GM23338 (cell line): ENCODE data around the gene DMRTB1. TPM values are rescaled to one million over a fixed set of nuclear protein-coding genes. Genes with fewer than 3 reads are reported as not detected.

ENCODE experiments used
- ATAC-seq: fragments of 200-7000 bp; cut with Tn5 transposase; 3 replicates; pipeline ENCODE4 v1.9.1; 2020
- DNase-seq: peaks from one replicate; pipeline ENCODE4 v3.0.0-alpha.2; 2015; ENCODE audit warnings: low spot score
- H2AFZ ChIP-seq: fragments of 200-600 bp; sonication (generic); 2 replicates; pipeline ENCODE4 v1.8.0; 2016; ENCODE audit warnings: antibody characterized with exemption, mild to moderate bottlenecking, moderate library complexity
- H3F3A ChIP-seq: fragments of 200-600 bp; sonication (generic); replicated peaks from 2 replicates; pipeline ENCODE4 v1.8.0; 2017; ENCODE audit warnings: antibody characterized with exemption, mixed run types, low read depth
- H3K27ac ChIP-seq: fragments of 200-600 bp; sonication (generic); 2 replicates; pipeline ENCODE4 v1.6.1; 2016; ENCODE audit warnings: low read depth
- H3K27me3 ChIP-seq: fragments of 200-600 bp; sonication (generic); 2 replicates; pipeline ENCODE4 v1.8.0; 2016; ENCODE audit warnings: mild to moderate bottlenecking, mixed run types, moderate library complexity; ENCODE audit not compliant: insufficient read depth
- H3K36me3 ChIP-seq: fragments of 200-600 bp; sonication (generic); 2 replicates; pipeline ENCODE4 v1.8.0; 2016; ENCODE audit warnings: mild to moderate bottlenecking; ENCODE audit not compliant: insufficient read depth
- H3K4me1 ChIP-seq: fragments of 200-600 bp; sonication (generic); 2 replicates; pipeline ENCODE4 v1.8.0; 2016; ENCODE audit warnings: mild to moderate bottlenecking, moderate library complexity; ENCODE audit not compliant: insufficient read depth
- H3K4me2 ChIP-seq: fragments of 200-600 bp; sonication (generic); 2 replicates; pipeline ENCODE4 v1.7.1; 2017; ENCODE audit warnings: mixed run types
- H3K4me3 ChIP-seq: fragments of 200-600 bp; sonication (generic); 2 replicates; pipeline ENCODE4 v1.6.1; 2016; ENCODE audit warnings: mixed run types
- H3K79me2 ChIP-seq: fragments of 200-600 bp; sonication (generic); replicated peaks from 2 replicates; pipeline ENCODE4 v1.8.0; 2017; ENCODE audit warnings: mild to moderate bottlenecking; ENCODE audit not compliant: insufficient read depth
- H3K9me2 ChIP-seq: fragments of 200-600 bp; sonication (generic); 2 replicates; pipeline ENCODE4 v1.8.0; 2017; ENCODE audit not compliant: insufficient read depth
- H4K20me1 ChIP-seq: fragments of 200-600 bp; sonication (generic); replicated peaks from 2 replicates; pipeline ENCODE4 v1.8.0; 2017; ENCODE audit warnings: mild to moderate bottlenecking; ENCODE audit not compliant: insufficient read depth
- H3K27ac Mint-ChIP-seq: 2 replicates; pipeline ENCODE4 v1.8.0; 2020; ENCODE audit warnings: inconsistent platforms, mild to moderate bottlenecking, moderate library complexity, mixed read lengths
- H3K27me3 Mint-ChIP-seq: 3 replicates; pipeline ENCODE4 v1.8.0; 2022; ENCODE audit warnings: low read depth, mild to moderate bottlenecking, moderate library complexity, mixed read lengths, inconsistent platforms; ENCODE audit not compliant: insufficient read depth, poor library complexity
- H3K36me3 Mint-ChIP-seq: 3 replicates; pipeline ENCODE4 v1.8.0; 2021; ENCODE audit warnings: low read depth, mild to moderate bottlenecking, inconsistent platforms, moderate library complexity, mixed read lengths
- H3K4me1 Mint-ChIP-seq: 3 replicates; pipeline ENCODE4 v1.8.0; 2020; ENCODE audit warnings: mild to moderate bottlenecking, inconsistent platforms, mixed read lengths
- H3K4me3 Mint-ChIP-seq: 3 replicates; pipeline ENCODE4 v1.8.0; 2021; ENCODE audit warnings: moderate library complexity, mild to moderate bottlenecking, inconsistent platforms, mixed read lengths
- H3K9me3 Mint-ChIP-seq: 3 replicates; pipeline ENCODE4 v1.8.0; 2020; ENCODE audit warnings: moderate library complexity, mild to moderate bottlenecking, inconsistent platforms, mixed read lengths
- CREB1 ChIP-seq: fragments of 250-450 bp; sonication (Bioruptor Pico); IDR thresholded peaks from 2 replicates; pipeline ENCODE4 v1.5.0; 2020; ENCODE audit warnings: low read depth, mild to moderate bottlenecking, moderate library complexity
- EZH2 ChIP-seq: fragments of 200-600 bp; sonication (generic); IDR thresholded peaks from one replicate; pipeline ENCODE4 v1.8.0; 2017; ENCODE audit warnings: antibody characterized with exemption, mild to moderate bottlenecking, low read depth; ENCODE audit not compliant: unreplicated experiment
- EZH2phosphoT487 ChIP-seq: fragments of 200-600 bp; sonication (generic); IDR thresholded peaks from one replicate; pipeline ENCODE4 v1.8.1; 2018; ENCODE audit warnings: antibody characterized with exemption; ENCODE audit not compliant: unreplicated experiment
- JUNB ChIP-seq: IDR thresholded peaks from one replicate; pipeline ENCODE4 v1.6.1; 2016; ENCODE audit warnings: antibody characterized with exemption; ENCODE audit not compliant: unreplicated experiment
- NANOG ChIP-seq: IDR thresholded peaks from 2 replicates; pipeline ENCODE4 v1.6.1; 2016; ENCODE audit warnings: antibody characterized with exemption, borderline replicate concordance
- POLR2AphosphoS5 ChIP-seq: IDR thresholded peaks from 2 replicates; pipeline ENCODE4 v1.6.1; 2016; ENCODE audit warnings: antibody characterized with exemption, low read depth
- STAT1 ChIP-seq: IDR thresholded peaks from one replicate; pipeline ENCODE4 v1.6.1; 2016; ENCODE audit warnings: antibody characterized with exemption; ENCODE audit not compliant: unreplicated experiment
- polyA plus RNA-seq: library from polyadenylated mRNA; unstranded; fragments of >200 nt; fragmentation: Nextera tagmentation; extraction: Ambion mirVana; gene quantifications from 2 replicates; pipeline ENCODE4 v1.2.1, GENCODE V29; 2016
- total RNA-seq: library from RNA; depleted of rRNA; stranded (reverse); fragments of >200 nt; shearing (Covaris generic); gene quantifications from 2 replicates; pipeline ENCODE4 v1.2.3, GENCODE V29; 2014
- TF ChIP-seq, protein P1 (sequence below): fragments of 250-450 bp; sonication (Bioruptor Pico); IDR thresholded peaks from 2 replicates; pipeline ENCODE4 v1.5.0; 2020; ENCODE audit warnings: mild to moderate bottlenecking, moderate library complexity
- TF ChIP-seq, protein P2 (sequence below): IDR thresholded peaks from one replicate; pipeline ENCODE4 v1.6.1; 2018; ENCODE audit warnings: antibody characterized with exemption; ENCODE audit not compliant: unreplicated experiment

DMRTB1 gene
- total and polyA plus RNA-seq, 2 experiments from 2014 or later: 0.27 to 1.2 TPM

DNA sequence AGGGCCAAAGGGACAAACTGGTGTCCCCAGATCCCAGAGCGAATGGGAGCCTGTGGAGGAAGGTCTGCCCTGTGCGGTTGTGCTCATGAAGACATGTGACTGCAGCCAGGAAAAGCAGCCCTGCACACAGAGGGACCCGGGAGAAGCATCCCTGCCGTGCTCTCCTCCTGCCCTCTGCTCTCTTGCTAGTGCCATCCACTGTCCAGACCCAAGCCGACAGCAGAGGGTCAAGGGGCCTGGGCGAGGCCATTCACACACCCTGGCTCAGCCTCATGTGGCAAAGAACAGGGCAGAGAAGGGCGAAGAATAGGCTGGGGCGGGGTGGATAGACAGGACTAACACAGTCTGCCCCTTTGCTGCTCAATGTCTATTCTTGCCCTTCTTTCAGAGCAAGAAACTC is 17.4 kb downstream of the DMRTB1 start (continued):
- TF ChIP-seq, protein P1, sequence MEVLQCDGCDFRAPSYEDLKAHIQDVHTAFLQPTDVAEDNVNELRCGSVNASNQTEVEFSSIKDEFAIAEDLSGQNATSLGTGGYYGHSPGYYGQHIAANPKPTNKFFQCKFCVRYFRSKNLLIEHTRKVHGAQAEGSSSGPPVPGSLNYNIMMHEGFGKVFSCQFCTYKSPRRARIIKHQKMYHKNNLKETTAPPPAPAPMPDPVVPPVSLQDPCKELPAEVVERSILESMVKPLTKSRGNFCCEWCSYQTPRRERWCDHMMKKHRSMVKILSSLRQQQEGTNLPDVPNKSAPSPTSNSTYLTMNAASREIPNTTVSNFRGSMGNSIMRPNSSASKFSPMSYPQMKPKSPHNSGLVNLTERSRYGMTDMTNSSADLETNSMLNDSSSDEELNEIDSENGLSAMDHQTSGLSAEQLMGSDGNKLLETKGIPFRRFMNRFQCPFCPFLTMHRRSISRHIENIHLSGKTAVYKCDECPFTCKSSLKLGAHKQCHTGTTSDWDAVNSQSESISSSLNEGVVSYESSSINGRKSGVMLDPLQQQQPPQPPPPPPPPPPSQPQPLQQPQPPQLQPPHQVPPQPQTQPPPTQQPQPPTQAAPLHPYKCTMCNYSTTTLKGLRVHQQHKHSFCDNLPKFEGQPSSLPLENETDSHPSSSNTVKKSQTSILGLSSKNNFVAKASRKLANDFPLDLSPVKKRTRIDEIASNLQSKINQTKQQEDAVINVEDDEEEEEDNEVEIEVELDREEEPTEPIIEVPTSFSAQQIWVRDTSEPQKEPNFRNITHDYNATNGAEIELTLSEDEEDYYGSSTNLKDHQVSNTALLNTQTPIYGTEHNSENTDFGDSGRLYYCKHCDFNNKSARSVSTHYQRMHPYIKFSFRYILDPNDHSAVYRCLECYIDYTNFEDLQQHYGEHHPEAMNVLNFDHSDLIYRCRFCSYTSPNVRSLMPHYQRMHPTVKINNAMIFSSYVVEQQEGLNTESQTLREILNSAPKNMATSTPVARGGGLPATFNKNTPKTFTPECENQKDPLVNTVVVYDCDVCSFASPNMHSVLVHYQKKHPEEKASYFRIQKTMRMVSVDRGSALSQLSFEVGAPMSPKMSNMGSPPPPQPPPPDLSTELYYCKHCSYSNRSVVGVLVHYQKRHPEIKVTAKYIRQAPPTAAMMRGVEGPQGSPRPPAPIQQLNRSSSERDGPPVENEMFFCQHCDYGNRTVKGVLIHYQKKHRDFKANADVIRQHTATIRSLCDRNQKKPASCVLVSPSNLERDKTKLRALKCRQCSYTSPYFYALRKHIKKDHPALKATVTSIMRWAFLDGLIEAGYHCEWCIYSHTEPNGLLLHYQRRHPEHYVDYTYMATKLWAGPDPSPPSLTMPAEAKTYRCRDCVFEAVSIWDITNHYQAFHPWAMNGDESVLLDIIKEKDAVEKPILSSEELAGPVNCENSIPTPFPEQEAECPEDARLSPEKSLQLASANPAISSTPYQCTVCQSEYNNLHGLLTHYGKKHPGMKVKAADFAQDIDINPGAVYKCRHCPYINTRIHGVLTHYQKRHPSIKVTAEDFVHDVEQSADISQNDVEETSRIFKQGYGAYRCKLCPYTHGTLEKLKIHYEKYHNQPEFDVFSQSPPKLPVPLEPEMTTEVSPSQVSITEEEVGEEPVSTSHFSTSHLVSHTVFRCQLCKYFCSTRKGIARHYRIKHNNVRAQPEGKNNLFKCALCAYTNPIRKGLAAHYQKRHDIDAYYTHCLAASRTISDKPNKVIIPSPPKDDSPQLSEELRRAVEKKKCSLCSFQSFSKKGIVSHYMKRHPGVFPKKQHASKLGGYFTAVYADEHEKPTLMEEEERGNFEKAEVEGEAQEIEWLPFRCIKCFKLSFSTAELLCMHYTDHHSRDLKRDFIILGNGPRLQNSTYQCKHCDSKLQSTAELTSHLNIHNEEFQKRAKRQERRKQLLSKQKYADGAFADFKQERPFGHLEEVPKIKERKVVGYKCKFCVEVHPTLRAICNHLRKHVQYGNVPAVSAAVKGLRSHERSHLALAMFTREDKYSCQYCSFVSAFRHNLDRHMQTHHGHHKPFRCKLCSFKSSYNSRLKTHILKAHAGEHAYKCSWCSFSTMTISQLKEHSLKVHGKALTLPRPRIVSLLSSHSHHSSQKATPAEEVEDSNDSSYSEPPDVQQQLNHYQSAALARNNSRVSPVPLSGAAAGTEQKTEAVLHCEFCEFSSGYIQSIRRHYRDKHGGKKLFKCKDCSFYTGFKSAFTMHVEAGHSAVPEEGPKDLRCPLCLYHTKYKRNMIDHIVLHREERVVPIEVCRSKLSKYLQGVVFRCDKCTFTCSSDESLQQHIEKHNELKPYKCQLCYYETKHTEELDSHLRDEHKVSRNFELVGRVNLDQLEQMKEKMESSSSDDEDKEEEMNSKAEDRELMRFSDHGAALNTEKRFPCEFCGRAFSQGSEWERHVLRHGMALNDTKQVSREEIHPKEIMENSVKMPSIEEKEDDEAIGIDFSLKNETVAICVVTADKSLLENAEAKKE (CRISPR knock-in tag): no peak

DNA sequence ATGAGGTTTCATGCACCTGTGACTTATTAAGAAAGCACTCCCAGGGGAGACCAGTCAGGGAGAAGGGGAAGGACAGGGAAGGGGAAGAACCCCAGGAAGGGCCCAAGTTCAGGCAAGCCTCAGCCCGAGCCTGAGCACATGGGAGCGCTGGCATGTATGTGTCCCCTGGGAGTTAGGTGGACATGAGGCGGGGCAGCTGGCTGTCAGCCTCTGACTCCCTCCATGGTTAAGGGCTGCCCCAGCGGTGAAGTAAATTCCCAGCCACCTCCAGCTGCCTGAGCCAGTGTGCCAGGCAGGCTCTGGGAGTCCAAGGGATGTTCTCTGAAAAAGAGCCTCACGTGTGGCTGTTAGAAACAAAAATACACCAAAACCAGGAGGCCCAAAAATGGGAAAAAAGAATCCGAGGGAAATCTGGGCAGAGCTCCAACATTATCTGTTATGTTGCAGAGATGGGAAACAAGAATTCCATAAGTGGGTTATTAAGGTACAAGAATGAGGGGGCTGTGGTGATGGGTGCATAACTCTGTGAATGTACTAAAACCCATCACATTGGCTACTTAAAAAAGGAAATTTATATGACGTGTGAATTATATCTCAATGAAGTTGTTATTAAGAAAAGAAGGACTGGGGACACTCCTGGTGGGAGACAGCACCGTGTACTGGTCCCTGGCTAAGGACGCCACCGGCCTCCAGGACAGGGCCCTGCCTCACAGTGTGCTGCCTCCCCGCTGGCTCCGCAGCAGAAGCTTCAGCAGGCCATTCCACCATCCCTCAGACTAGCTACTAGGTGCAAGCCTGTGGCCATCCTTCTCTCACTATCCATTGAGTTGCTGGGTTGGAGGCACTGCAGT is 18.7 kb downstream of the DMRTB1 start:
- H3K9me2 ChIP-seq: no peaks in the 10 kb centered on the region
- H3K4me1 ChIP-seq: no peaks in the 10 kb centered on the region
- H3K4me3 ChIP-seq: no peak overlapping the region
- H3K27ac ChIP-seq: no peak overlapping the region
- Mint-ChIP-seq H3K27me3 (peaks cover 22% of the 10 kb centered on the region), H3K9me3 (peaks cover 3% of the 10 kb centered on the region; the same call in 1 of the 3 replicates), H3K4me1 (peaks cover 11% of the 10 kb centered on the region), H3K36me3 (no peaks in the 10 kb centered on the region), H3K27ac (no peak overlapping the region), H3K4me3 (no peak overlapping the region)
- no peak overlapping the region for H2AFZ ChIP-seq
- no peaks in the 10 kb centered on the region for H3K27me3 ChIP-seq
- H3K4me2 ChIP-seq: no peak overlapping the region
- no peaks in the 10 kb centered on the region for H3F3A ChIP-seq
- no peaks in the 10 kb centered on the region for H3K79me2 ChIP-seq
- no peaks in the 10 kb centered on the region for H4K20me1 ChIP-seq
- ATAC-seq (no peak), DNase-seq (no peak)
- no peaks in the 10 kb centered on the region for H3K36me3 ChIP-seq
- TF ChIP-seq NANOG (no peak), EZH2 (no peak), JUNB (no peak), STAT1 (no peak), POLR2AphosphoS5 (no peak), CREB1 (CRISPR knock-in tag) (no peak), EZH2phosphoT487 (no peak)
- TF ChIP-seq, protein P2, sequence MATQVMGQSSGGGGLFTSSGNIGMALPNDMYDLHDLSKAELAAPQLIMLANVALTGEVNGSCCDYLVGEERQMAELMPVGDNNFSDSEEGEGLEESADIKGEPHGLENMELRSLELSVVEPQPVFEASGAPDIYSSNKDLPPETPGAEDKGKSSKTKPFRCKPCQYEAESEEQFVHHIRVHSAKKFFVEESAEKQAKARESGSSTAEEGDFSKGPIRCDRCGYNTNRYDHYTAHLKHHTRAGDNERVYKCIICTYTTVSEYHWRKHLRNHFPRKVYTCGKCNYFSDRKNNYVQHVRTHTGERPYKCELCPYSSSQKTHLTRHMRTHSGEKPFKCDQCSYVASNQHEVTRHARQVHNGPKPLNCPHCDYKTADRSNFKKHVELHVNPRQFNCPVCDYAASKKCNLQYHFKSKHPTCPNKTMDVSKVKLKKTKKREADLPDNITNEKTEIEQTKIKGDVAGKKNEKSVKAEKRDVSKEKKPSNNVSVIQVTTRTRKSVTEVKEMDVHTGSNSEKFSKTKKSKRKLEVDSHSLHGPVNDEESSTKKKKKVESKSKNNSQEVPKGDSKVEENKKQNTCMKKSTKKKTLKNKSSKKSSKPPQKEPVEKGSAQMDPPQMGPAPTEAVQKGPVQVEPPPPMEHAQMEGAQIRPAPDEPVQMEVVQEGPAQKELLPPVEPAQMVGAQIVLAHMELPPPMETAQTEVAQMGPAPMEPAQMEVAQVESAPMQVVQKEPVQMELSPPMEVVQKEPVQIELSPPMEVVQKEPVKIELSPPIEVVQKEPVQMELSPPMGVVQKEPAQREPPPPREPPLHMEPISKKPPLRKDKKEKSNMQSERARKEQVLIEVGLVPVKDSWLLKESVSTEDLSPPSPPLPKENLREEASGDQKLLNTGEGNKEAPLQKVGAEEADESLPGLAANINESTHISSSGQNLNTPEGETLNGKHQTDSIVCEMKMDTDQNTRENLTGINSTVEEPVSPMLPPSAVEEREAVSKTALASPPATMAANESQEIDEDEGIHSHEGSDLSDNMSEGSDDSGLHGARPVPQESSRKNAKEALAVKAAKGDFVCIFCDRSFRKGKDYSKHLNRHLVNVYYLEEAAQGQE: no peak
